ENCODE results near the gene APBA2. TPM values are rescaled to one million over a fixed set of nuclear protein-coding genes. Genes with fewer than 3 reads are reported as not detected.
A peak's percentile ranks its signal among the peaks of the same experiment; 100 is the strongest.

APBA2 gene
- total RNA-seq, 2 experiments from 2014 or later: 19.2 to 21.2 TPM

GRCh38 chr15:29102911-29103823 is 217.4 kb downstream of the APBA2 start:
- no peaks in the 10 kb centered on the region for H3K27me3 Mint-ChIP-seq
- ChIA-PET CTCF (interaction anchor here (1.0 to 2.9 kb wide), 8 partner anchors 8 to 89 kb away, joined by 3 to 11 read pairs (median 4); no protein-coding TSS in a partner anchor), POLR2A (no interaction called here)
- H3K4me3 Mint-ChIP-seq: no peak overlapping the region
- H3K4me1 Mint-ChIP-seq: no peaks in the 10 kb centered on the region
- DNase-seq: no peak
- H3K9me3 Mint-ChIP-seq: no peaks in the 10 kb centered on the region
- no peak overlapping the region for H3K27ac Mint-ChIP-seq
- no peaks in the 10 kb centered on the region for H3K36me3 Mint-ChIP-seq (ENCODE audit: low read depth)

GRCh38 chr15:29103824-29104565 is 218.2 kb downstream of the APBA2 start:
- Mint-ChIP-seq H3K4me3 (no peak overlapping the region), H3K9me3 (no peaks in the 10 kb centered on the region), H3K36me3 (ENCODE audit: low read depth) (no peaks in the 10 kb centered on the region), H3K27me3 (no peaks in the 10 kb centered on the region), H3K27ac (no peak overlapping the region), H3K4me1 (no peaks in the 10 kb centered on the region)
- peak; percentile 43 for DNase-seq
- POLR2A ChIA-PET: no interaction called here
- CTCF ChIA-PET: interaction anchor here (0.5 to 2.9 kb wide), 6 partner anchors 9 to 581 kb away, joined by 3 to 11 read pairs (median 3); no protein-coding TSS in a partner anchor

GRCh38 chr15:29104566-29104880 is 218.7 kb downstream of the APBA2 start:
- CTCF ChIA-PET: interaction anchor here (0.5 to 2.9 kb wide), 4 partner anchors 14 to 580 kb away, joined by 3 to 11 read pairs (median 3); no protein-coding TSS in a partner anchor
- H3K27me3 Mint-ChIP-seq: no peaks in the 10 kb centered on the region
- POLR2A ChIA-PET: no interaction called here
- no peaks in the 10 kb centered on the region for H3K36me3 Mint-ChIP-seq (ENCODE audit: low read depth)
- no peak overlapping the region for H3K4me3 Mint-ChIP-seq
- peak overlapping the region; percentile 60 for H3K27ac Mint-ChIP-seq
- DNase-seq: no peak
- no peaks in the 10 kb centered on the region for H3K4me1 Mint-ChIP-seq
- no peaks in the 10 kb centered on the region for H3K9me3 Mint-ChIP-seq

GRCh38 chr15:29105151-29105854 is 219.5 kb downstream of the APBA2 start:
- no peak overlapping the region for H3K27ac Mint-ChIP-seq
- H3K4me1 Mint-ChIP-seq: no peaks in the 10 kb centered on the region
- no peaks in the 10 kb centered on the region for H3K36me3 Mint-ChIP-seq (ENCODE audit: low read depth)
- ChIA-PET CTCF (interaction anchor here (2.9 kb wide), 1 partner anchor 14 kb away, joined by 11 read pairs; no protein-coding TSS in a partner anchor), POLR2A (no interaction called here)
- no peaks in the 10 kb centered on the region for H3K9me3 Mint-ChIP-seq
- no peaks in the 10 kb centered on the region for H3K27me3 Mint-ChIP-seq
- H3K4me3 Mint-ChIP-seq: no peak overlapping the region
- DNase-seq: no peak

- DNase-seq: no peak
- H3K4me1 Mint-ChIP-seq: no peaks in the 10 kb centered on the region
- no peaks in the 10 kb centered on the region for H3K9me3 Mint-ChIP-seq
- no peak overlapping the region for H3K4me3 Mint-ChIP-seq
- no peaks in the 10 kb centered on the region for H3K36me3 Mint-ChIP-seq (ENCODE audit: low read depth)
- no peak overlapping the region for H3K27ac Mint-ChIP-seq
- CTCF ChIA-PET: no interaction called here
- POLR2A ChIA-PET: no interaction called here
- H3K27me3 Mint-ChIP-seq: no peaks in the 10 kb centered on the region
These were observed 220.3 kb downstream of the APBA2 start for GRCh38 chr15:29106116-29106515.

GRCh38 chr15:29106551-29107290 is 220.9 kb downstream of the APBA2 start:
- Mint-ChIP-seq H3K36me3 (ENCODE audit: low read depth) (no peaks in the 10 kb centered on the region), H3K9me3 (no peaks in the 10 kb centered on the region), H3K4me3 (no peak overlapping the region), H3K4me1 (no peaks in the 10 kb centered on the region), H3K27me3 (no peaks in the 10 kb centered on the region), H3K27ac (no peak overlapping the region)
- POLR2A ChIA-PET: no interaction called here
- DNase-seq: no peak
- CTCF ChIA-PET: no interaction called here

GRCh38 chr15:29107291-29107890 is 221.6 kb downstream of the APBA2 start:
- CTCF ChIA-PET: no interaction called here

GRCh38 chr15:29107971-29108645 is 222.3 kb downstream of the APBA2 start:
- H3K27ac Mint-ChIP-seq: no peak overlapping the region
- H3K4me1 Mint-ChIP-seq: no peaks in the 10 kb centered on the region
- no peak for DNase-seq
- H3K4me3 Mint-ChIP-seq: no peak overlapping the region
- H3K9me3 Mint-ChIP-seq: no peaks in the 10 kb centered on the region
- no peaks in the 10 kb centered on the region for H3K27me3 Mint-ChIP-seq
- no peaks in the 10 kb centered on the region for H3K36me3 Mint-ChIP-seq (ENCODE audit: low read depth)
- ChIA-PET CTCF (no interaction called here), POLR2A (no interaction called here)

More at GRCh38 chr15:29107291-29107890, 221.6 kb downstream of the APBA2 start:
- H3K9me3 Mint-ChIP-seq: no peaks in the 10 kb centered on the region
- POLR2A ChIA-PET: no interaction called here
- H3K4me1 Mint-ChIP-seq: no peaks in the 10 kb centered on the region
- no peak overlapping the region for H3K4me3 Mint-ChIP-seq
- H3K27ac Mint-ChIP-seq: no peak overlapping the region
- H3K27me3 Mint-ChIP-seq: no peaks in the 10 kb centered on the region
- no peak for DNase-seq
- no peaks in the 10 kb centered on the region for H3K36me3 Mint-ChIP-seq (ENCODE audit: low read depth)

- CTCF ChIA-PET: interaction anchor here (1.1 kb wide), 1 partner anchor 10 kb away, joined by 3 read pairs; no protein-coding TSS in a partner anchor
- H3K27ac Mint-ChIP-seq: no peak overlapping the region
- H3K27me3 Mint-ChIP-seq: peaks cover 3% of the 10 kb centered on the region
- no peak overlapping the region for H3K4me3 Mint-ChIP-seq
- peaks cover 7% of the 10 kb centered on the region for H3K4me1 Mint-ChIP-seq
- H3K36me3 Mint-ChIP-seq (ENCODE audit: low read depth): no peaks in the 10 kb centered on the region
- no peak for DNase-seq
- POLR2A ChIA-PET: no interaction called here
- H3K9me3 Mint-ChIP-seq: no peaks in the 10 kb centered on the region
These were observed 224.0 kb downstream of the APBA2 start for GRCh38 chr15:29109762-29110161.

- ChIA-PET CTCF (interaction anchor here (0.9 to 1.1 kb wide), 2 partner anchors 10 to 28 kb away, joined by 3 read pairs; no protein-coding TSS in a partner anchor), POLR2A (no interaction called here)
- H3K27me3 Mint-ChIP-seq: peaks cover 4% of the 10 kb centered on the region
- DNase-seq: no peak
- no peaks in the 10 kb centered on the region for H3K36me3 Mint-ChIP-seq (ENCODE audit: low read depth)
- H3K4me3 Mint-ChIP-seq: no peak overlapping the region
- peaks cover 8% of the 10 kb centered on the region for H3K4me1 Mint-ChIP-seq
- H3K9me3 Mint-ChIP-seq: no peaks in the 10 kb centered on the region
- no peak overlapping the region for H3K27ac Mint-ChIP-seq
These were observed 224.4 kb downstream of the APBA2 start for GRCh38 chr15:29110176-29110575.

GRCh38 chr15:29110733-29111132 is 225.0 kb downstream of the APBA2 start:
- POLR2A ChIA-PET: no interaction called here
- CTCF ChIA-PET: interaction anchor here (0.9 to 1.1 kb wide), 2 partner anchors 11 to 27 kb away, joined by 3 read pairs; no protein-coding TSS in a partner anchor
- no peak overlapping the region for H3K27ac Mint-ChIP-seq
- peaks cover 8% of the 10 kb centered on the region for H3K4me1 Mint-ChIP-seq
- DNase-seq: no peak
- no peak overlapping the region for H3K4me3 Mint-ChIP-seq
- no peaks in the 10 kb centered on the region for H3K9me3 Mint-ChIP-seq
- no peaks in the 10 kb centered on the region for H3K36me3 Mint-ChIP-seq (ENCODE audit: low read depth)
- peaks cover 4% of the 10 kb centered on the region for H3K27me3 Mint-ChIP-seq
